DMS 273 (cell line): ENCODE results near the gene ACSL5.
"Not testable (repeated sequence)": the region's sequence is repeated elsewhere in the genome, so short reads cannot be mapped to it uniquely, and the experiment has no call there.

Experiments
- DNase-seq: peaks from one replicate; lab custom pipeline; 2025; ENCODE audit not compliant: unreplicated experiment; lab: John Stamatoyannopoulos, UW

The ACSL5 gene

DNA sequence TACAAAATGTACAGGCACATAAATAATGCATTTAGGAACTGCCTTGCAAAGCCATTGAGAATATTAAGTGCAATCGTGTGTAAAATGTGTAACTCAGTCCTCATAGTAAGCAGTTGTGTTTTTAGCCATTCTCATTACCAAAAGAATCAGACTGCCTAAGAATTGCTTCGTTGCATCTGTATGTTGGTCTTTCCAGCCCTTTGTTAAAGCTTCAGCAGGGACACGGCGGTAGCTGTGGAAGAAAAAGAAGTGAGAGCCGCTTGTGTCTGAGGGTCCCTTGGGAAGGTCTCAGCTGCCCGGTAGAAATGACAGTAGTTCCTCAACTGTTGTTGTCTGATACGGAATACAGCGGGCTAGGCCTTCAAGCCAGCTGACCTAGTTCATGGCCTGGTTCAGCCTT is 22.8 kb upstream of the ACSL5 start:
- DNase-seq: no peak

GRCh38 chr10:112352044-112352443 is 21.9 kb upstream of the ACSL5 start:
- no peak for DNase-seq

- no peak for DNase-seq
Measured at GRCh38 chr10:112353046-112353445, 20.9 kb upstream of the ACSL5 start.

- DNase-seq: no peak
Measured at GRCh38 chr10:112356686-112357085, 17.2 kb upstream of the ACSL5 start.

DNA sequence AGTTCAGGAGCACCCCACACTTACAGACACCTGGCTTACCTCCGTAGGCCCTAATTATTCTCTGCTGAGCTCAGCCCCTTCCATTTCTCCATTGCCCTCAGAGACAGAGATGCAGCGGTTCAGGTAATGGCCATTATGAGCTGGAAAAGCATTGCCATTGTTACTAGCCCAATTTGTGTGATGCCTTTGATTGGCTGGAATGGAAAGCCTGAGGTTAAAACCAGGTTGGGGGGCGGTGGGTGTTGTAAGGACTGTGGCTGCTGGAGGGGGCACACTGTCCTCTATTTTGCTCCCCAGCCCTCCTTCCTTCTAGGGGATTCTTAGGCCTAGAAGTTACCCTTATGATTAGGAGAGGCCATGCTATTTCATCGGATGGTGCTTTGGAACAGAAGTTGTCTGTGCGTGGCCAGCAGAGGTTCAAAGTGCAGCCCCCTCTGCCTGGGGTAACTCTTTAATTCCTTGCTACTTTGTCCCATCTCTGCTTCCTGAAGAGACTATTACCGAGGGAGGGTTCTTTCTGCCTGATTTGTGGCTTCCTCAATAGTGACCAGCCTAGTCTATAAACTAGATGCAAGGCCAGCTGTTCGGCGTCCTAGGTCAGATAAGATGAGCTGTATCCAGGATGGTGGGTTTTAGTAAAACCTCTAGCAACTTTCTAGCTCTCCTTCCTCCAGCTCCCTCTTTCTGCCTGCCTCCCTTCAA is 14.2 kb upstream of the ACSL5 start:
- no peak for DNase-seq

GRCh38 chr10:112360308-112361270 is 13.3 kb upstream of the ACSL5 start:
- no peak for DNase-seq

DNA sequence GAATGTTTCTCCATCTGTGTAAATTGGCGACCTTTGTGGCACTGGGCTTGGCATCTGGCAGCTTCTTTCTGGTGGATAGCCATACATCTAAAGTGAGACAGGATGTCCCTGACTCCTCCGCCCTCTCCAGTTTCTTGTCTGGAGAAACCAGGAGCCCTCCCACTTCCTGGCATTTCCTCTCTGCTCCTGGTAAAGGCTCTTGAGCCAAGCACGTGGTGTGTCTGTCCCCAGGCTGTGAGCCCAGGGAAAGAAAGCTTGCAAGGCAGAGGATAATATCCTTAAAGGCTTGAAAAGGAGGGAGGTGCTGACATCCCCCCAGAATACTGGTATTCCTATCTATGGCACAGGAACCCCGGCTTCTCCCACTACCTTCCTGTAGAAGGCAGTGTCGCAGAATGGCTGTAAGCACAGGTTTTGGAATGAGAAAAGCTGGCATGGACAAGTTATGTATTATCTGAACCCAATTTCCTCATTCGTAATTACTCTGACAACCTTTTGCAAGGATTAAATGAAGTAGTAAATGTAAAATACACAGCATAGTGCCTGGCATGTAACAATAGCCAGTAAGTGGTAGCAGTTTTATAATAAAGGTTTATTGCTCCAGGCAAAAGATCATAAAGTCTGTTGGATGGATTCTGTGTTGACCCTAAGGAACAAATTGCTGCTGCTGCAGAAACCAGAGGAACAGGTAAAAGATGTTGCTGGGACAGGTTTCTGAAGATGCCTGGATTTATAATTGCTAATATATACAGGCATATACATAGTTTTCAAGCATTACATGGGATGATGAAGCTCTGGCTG is 11.8 kb upstream of the ACSL5 start:
- DNase-seq: no peak

DNA sequence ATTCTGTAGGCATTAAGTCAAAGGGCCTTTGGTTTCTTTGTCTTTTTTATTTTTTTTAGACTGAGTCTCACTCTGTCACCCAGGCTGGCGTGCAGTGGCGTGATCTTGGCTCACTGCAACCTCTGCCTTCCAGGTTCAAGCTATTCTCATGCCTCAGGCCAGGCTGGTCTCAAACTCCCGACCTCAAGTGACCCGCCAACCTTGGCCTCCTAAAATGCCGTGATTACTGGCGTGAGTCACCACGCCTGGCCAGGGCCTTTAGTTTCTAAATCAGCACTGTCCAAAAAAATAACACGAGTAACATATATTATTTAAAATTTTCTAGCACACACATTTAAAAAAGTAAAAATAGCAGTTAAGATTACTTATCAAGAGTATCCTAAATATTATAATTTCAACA is 11.1 kb upstream of the ACSL5 start:
- no peak for DNase-seq

DNA sequence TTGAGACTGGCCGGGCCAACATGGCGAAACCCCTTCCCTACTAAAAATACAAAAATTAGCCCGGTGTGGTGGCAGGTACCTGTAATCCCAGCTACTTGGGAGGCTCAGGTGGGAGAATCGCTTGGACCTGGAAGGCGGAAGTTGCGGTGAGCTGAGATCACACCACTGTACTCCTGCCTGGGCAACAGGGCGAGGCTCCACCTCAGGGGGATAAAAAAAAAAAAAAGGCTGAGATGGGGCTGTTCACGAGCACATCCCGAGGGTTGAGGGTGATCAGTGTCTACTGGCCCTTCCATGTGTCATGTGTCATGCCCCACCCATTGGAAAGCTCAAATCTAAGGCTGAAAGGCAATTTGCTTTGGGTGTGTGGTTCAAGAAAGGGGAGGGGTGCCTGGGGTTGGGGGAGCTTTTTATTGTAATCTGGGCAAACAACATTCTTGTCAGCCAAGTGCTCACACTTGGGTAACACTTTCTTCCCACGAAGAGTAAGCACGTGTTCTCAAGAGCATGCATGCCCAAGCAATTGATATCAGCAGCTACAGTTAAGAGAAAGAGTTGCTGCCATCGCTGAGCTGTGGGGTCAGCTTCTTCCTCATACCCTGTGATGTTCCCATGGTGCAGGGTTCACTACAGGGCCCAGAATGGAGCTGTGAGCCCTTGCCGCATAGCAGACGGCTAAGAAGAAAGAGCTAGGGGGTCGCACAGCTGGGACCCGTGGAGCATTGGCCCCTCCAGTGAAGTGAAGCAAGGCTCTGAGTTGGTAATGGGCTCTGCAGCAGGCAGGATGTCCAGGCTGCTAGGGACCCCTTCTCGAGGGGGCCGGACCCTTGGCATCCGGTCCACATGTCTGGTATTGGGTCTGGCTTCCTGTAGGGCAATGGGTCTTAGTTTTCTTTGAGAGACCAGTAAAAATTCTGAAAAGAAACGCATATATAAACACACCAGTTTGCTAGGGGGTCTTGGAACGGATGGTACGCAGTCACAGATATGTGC is 9.9 kb upstream of the ACSL5 start:
- no peak for DNase-seq

DNA sequence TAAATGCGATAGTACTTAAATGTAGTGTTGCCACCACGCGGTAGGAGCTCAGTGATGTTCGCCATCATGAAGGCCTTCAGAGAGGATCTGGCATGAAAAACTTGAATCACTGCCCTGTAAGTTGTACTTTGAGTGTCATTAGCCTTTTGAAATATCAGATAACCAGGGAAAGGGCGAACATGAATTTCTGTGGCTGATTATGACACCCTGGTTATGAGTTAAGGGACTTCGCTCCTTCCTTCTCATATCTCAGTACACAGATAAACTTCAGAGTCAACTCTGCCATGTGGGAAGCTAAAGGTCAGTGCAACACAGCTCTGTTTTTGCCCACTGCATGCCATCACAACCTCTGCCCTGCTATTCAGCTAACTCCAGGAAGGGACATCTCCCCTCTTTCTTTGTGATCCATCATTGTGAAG is 8.9 kb upstream of the ACSL5 start:
- DNase-seq: no peak

DNA sequence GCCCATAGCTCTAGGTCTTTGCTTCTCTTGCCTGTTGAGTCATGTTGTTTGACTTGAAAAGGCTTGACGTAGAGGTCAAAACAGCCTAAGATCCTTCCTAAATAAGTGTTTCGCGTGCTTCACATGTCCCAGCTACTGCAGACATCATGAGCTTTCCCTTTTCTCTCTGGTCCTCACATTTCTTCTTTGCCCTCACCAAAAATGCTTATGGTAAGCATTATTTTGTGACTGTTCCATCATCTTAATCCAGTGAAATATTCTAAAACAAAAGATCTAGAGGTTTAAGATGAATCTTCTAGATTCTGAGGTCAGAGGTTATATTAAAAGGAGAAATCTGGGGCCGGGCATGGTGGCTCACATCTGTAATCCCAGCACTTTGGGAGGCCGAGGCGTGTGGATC is 8.5 kb upstream of the ACSL5 start:
- no peak for DNase-seq

DNA sequence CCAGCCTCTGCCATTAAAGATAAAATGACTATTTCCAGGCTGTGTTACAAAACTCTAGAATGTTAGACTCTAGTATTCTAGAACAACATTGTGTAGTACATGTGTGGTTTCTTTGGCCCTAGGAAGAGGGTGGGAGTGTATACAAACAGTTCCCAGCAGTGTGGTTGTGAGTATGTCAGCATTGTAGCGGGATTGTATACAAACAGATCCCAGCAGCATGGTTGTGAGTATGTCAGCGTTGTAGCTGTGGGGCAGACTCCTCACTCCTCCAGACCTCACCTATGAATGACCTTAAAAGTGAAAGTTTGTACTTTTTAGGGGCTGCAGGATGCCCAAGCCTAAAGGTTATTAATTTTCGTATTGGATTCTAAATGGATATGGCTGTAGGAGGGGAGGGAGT is 6.9 kb upstream of the ACSL5 start:
- no peak for DNase-seq

- DNase-seq: no peak
Measured at GRCh38 chr10:112367516-112367915, 6.4 kb upstream of the ACSL5 start.

DNA sequence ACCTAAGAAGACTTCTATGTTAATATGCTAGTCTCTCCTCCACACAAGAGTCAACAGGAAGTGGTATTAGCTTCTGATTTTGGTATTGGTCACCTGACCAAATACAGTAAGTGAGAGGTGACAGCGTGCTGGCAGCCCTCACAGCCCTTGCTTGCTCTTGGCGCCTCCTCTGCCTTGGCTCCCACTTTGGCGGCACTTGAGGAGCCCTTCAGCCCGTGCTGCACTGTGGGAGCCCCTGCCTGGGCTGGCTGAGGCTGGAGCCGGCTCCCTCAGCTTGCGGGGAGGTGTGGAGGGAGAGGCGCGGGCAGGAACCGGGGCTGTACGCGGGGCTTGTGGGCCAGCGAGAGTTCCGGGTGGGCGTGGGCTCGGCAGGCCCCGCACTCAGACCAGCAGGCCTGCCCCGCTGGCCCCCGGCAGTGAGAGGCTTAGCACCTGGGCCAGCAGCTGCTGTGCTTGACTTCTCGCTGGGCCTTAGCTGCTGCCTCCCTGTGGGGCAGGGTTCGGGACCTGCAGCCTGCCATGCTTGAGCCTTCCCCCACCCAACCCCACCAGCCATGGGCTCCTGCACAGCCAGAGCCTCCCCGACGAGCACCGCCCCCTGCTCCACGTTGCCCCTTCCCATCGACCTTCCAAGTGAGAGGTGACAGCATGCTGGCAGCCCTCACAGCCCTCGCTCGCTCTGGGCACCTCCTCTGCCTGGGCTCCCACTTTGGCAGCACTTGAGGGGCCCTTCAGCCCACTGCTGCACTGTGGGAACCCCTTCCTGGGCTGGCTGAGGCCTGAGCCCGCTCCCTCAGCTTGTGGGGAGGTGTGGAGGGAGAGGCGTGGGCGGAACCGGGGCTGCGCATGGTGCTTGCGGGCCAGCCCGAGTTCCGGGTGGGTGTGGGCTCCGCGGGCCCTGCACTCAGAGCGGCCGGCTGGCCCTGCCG is 4.2 kb upstream of the ACSL5 start:
- DNase-seq: no peak

DNA sequence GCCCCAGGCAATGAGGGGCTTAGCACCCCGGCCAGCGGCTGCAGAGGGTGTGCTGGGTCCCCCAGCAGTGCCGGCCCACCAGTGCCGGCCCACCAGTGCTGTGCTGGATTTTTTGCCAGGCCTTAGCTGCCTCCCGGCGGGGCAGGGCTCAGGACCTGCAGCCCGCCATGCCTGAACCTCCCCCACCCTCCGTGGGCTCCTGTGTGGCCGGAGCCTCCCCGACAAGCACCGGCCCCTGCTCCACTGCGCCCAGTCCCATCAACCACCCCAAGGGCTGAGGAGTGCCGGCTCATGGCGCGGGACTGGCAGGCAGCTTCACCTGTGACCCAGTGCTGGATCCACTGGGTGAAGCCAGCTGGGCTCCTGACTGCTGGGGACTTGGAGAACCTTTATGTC is 3.5 kb upstream of the ACSL5 start:
- DNase-seq: no peak

DNA sequence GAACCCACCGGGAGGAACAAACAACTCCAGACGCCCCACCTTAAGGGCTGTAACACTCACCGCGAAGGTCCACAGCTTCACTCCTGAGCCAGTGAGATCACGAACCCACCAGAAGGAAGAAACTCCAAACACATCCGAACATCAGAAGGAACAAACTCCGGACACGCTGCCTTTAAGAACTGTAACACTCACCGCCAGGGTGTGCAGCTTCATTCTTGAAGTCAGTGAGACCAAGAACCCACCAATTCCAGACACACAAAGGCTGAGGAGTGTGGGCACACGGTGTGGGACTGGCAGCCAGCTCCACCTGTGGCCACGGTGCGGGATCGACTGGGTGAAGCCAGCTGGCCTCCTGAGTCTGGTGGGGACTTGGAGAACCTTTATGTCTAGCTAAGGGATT is 2.6 kb upstream of the ACSL5 start:
- not testable (repeated sequence) for DNase-seq

DNA sequence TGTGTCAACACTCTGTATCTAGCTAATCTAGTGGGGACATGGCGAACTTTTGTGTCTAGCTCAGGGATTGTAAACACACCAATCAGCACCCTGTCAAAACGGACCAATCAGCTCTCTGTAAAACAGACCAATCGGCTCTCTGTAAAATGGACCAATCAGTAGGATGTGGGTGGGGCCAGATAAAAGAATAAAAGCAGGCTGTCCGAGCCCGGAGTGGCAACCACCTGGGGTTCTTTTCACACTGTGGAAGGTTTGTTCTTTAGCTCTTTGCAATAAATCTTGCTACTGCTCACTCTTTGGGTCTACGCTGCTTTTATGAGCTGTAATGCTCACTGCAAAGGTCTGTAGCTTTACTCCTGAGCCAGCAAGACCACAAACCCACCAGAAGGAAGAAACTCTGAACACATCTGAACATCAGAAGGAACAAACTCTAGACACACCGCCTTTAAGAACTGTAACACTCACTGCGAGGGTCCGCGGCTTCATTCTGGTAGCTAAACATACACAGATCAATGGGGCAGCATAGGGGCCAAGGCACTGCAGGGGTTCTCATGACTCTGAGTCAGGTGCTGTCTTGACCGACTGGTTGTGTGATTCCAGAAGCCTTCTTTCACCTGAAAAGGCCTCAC is 1.6 kb upstream of the ACSL5 start:
- DNase-seq: not testable (repeated sequence)

DNA sequence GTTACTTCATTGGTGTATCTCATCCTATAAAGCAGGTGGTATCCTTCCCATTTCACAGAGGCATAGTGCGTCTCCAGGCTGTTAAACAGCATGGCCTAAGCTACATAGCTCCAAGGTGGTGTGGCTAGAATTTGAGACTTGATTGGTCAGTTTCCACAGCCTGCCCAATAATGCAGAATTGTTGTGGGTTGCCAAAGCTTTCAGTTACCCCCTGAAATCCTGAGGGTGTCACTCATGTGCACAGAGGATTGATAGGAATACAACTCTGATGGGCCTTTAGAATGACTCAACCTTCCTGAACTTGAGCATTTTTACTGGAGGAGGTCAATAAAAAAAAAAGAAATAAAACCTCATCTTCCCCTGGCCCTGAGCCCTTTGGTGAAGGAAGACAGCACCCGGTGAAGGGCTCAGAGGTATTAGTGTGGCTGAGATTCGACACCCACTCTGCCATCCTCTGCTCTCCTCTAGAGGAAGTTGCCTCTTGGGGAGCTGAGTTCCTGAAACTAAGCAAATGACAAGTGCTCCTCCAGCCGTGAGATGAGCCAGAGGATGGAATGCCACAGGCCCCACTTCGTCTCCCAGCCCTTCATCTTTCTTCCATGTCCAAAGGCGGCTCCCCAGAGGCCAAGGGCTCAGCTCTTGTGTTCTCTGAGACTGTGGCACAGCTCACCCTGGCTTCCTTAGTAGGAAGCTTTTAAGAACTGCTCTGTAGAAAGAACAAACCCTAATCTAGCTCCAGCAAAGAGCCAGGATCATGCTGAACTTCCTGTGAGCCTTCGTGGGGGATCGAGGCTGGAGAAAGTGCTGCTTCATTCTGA is 1.0 kb downstream of the ACSL5 start:
- DNase-seq: no peak
